Fibroblast of lung (primary cell): ENCODE results near the gene GPC6.

Source experiments
- EZH2 ChIP-seq: IDR thresholded peaks from 2 replicates; pipeline ENCODE4 v1.5.1; 2012; ENCODE audit warnings: low read length, control low read depth, mild to moderate bottlenecking; ENCODE audit errors: missing control alignments
- TF ChIP-seq, protein P1 (sequence below), 2 donors: IDR thresholded peaks in 1 of 2; conservative IDR thresholded peaks in 1 of 2; 1 replicate in 1 of 2; 2 replicates in 1 of 2; pipeline ENCODE4 v1.5.1; 2011 to 2012; ENCODE audit warnings: low read length in 2 of 2, control low read depth in 1 of 2, inconsistent platforms in 1 of 2, low read depth in 1 of 2, mild to moderate bottlenecking in 1 of 2

DNA sequence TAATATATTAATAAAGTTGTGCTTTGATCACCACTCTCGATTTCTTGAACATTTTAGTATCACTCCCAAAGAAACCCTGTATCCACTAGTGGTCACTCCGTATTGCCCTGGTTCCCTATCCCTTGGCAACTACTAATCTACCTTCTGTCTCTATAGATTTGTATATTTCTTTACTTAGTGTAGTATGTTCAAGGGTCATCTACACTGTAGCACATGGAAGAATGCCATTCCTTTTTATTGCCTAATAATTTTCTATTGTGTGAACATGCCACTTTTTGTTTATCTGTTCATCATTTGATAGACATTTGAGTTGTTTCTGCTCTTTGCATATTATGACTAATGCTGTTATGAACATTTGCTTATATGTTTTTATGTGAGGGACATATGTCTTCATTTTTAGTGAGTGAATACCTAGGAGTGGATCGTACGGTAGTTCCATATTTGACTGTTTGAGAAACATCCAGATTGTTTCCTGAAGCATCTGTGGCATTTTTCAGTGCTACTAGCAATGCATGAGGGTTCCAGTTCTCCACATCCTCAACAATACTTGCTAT lies 254.0 kb downstream of the GPC6 start:
- no peak for TF ChIP-seq EZH2
- TF ChIP-seq, protein P1, sequence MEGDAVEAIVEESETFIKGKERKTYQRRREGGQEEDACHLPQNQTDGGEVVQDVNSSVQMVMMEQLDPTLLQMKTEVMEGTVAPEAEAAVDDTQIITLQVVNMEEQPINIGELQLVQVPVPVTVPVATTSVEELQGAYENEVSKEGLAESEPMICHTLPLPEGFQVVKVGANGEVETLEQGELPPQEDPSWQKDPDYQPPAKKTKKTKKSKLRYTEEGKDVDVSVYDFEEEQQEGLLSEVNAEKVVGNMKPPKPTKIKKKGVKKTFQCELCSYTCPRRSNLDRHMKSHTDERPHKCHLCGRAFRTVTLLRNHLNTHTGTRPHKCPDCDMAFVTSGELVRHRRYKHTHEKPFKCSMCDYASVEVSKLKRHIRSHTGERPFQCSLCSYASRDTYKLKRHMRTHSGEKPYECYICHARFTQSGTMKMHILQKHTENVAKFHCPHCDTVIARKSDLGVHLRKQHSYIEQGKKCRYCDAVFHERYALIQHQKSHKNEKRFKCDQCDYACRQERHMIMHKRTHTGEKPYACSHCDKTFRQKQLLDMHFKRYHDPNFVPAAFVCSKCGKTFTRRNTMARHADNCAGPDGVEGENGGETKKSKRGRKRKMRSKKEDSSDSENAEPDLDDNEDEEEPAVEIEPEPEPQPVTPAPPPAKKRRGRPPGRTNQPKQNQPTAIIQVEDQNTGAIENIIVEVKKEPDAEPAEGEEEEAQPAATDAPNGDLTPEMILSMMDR (conservative IDR thresholded peaks at IDR 0.05 in 1 of 2, IDR thresholded peaks at IDR 0.05 in 1 of 2; ENCODE audit: low read depth in 1 of 2, low read length in 2 of 2) = no peak
